HEK293 (cell line): ENCODE data around the gene CORO7.
A peak's percentile ranks its signal among the peaks of the same experiment; 100 is the strongest.

Source experiments
- CTCF ChIA-PET: fragments of 350-600 bp; formaldehyde crosslinking; extraction: SDS; loops from one replicate; lab custom pipeline; 2021; ENCODE audit warnings: antibody characterized with exemption; lab: Yijun Ruan, JAX
- POLR2A ChIA-PET: fragments of 300-600 bp; formaldehyde crosslinking; extraction: SDS; loops from one replicate; lab custom pipeline; 2020; ENCODE audit warnings: antibody characterized with exemption, inconsistent platforms; lab: Yijun Ruan, JAX
- H3K27ac ChIP-seq: fragments of 200-500 bp; sonication (Bioruptor generic); 2 replicates; pipeline ENCODE4 v1.5.1; 2014; ENCODE audit warnings: low read depth, low read length, control low read depth, inconsistent platforms; ENCODE audit errors: extremely low read depth
- H3K36me3 ChIP-seq, 2 experiments: fragments of 200-500 bp in 1 of 2; sonication (Bioruptor generic) in 1 of 2; 1 replicate in 1 of 2; 2 replicates in 1 of 2; pipeline ENCODE4 v1.5.1; 2014 to 2017; ENCODE audit warnings: inconsistent platforms in 2 of 2, low read length in 2 of 2; ENCODE audit not compliant: control insufficient read depth in 2 of 2, insufficient read depth in 1 of 2
- H3K4me1 ChIP-seq: fragments of 200-500 bp; sonication (Bioruptor generic); 2 replicates; pipeline ENCODE4 v1.5.1; 2014; ENCODE audit warnings: mild to moderate bottlenecking, low read length, inconsistent platforms; ENCODE audit not compliant: control insufficient read depth, insufficient read depth
- H3K4me3 ChIP-seq: 2 replicates; pipeline ENCODE4 v1.5.1; 2011; ENCODE audit warnings: low read depth, mild to moderate bottlenecking, control low read depth, low read length, moderate library complexity
- H3K9me3 ChIP-seq: fragments of 200-500 bp; sonication (Bioruptor generic); 2 replicates; pipeline ENCODE4 v1.5.1; 2014; ENCODE audit warnings: low read depth, low read length, inconsistent platforms; ENCODE audit not compliant: control insufficient read depth, insufficient read depth
- GLIS1 ChIP-seq: fragments of 450-650 bp; formaldehyde crosslinking; IDR thresholded peaks from 2 replicates; pipeline ENCODE4 v1.5.1; 2016; ENCODE audit warnings: missing biosample characterization, missing genetic modification characterization
- IKZF3 ChIP-seq: fragments of 450-650 bp; IDR thresholded peaks from 2 replicates; pipeline ENCODE4 v1.5.0; 2018; ENCODE audit warnings: missing biosample characterization, mild to moderate bottlenecking, missing genetic modification characterization, moderate library complexity
- KLF9 ChIP-seq: fragments of 450-650 bp; formaldehyde crosslinking; IDR thresholded peaks from 2 replicates; pipeline ENCODE4 v1.5.1; 2016; ENCODE audit warnings: missing biosample characterization, missing genetic modification characterization, low read depth
- TRIM28 ChIP-seq: IDR thresholded peaks from 2 replicates; pipeline ENCODE4 v1.6.1; 2011; ENCODE audit warnings: low read length, control low read depth, borderline replicate concordance
- ZEB2 ChIP-seq: fragments of 450-650 bp; formaldehyde crosslinking; IDR thresholded peaks from 2 replicates; pipeline ENCODE4 v1.5.1; 2016; ENCODE audit warnings: missing biosample characterization, missing genetic modification characterization
- ZNF394 ChIP-seq: fragments of 450-650 bp; formaldehyde crosslinking; IDR thresholded peaks from 2 replicates; pipeline ENCODE4 v1.5.1; 2016; ENCODE audit warnings: missing biosample characterization, missing genetic modification characterization, mild to moderate bottlenecking, moderate library complexity, borderline replicate concordance
- ZNF501 ChIP-seq: fragments of 450-650 bp; formaldehyde crosslinking; IDR thresholded peaks from 2 replicates; pipeline ENCODE4 v1.5.1; 2016; ENCODE audit warnings: missing biosample characterization, missing genetic modification characterization
- ZNF600 ChIP-seq: fragments of 450-650 bp; formaldehyde crosslinking; IDR thresholded peaks from 2 replicates; pipeline ENCODE4 v1.5.1; 2016; ENCODE audit warnings: missing biosample characterization, missing genetic modification characterization
- TF ChIP-seq, protein P1 (sequence below): fragments of 450-650 bp; formaldehyde crosslinking; IDR thresholded peaks from 2 replicates; pipeline ENCODE4 v1.5.1; 2017; ENCODE audit warnings: missing biosample characterization, missing genetic modification characterization

The CORO7 gene

DNA sequence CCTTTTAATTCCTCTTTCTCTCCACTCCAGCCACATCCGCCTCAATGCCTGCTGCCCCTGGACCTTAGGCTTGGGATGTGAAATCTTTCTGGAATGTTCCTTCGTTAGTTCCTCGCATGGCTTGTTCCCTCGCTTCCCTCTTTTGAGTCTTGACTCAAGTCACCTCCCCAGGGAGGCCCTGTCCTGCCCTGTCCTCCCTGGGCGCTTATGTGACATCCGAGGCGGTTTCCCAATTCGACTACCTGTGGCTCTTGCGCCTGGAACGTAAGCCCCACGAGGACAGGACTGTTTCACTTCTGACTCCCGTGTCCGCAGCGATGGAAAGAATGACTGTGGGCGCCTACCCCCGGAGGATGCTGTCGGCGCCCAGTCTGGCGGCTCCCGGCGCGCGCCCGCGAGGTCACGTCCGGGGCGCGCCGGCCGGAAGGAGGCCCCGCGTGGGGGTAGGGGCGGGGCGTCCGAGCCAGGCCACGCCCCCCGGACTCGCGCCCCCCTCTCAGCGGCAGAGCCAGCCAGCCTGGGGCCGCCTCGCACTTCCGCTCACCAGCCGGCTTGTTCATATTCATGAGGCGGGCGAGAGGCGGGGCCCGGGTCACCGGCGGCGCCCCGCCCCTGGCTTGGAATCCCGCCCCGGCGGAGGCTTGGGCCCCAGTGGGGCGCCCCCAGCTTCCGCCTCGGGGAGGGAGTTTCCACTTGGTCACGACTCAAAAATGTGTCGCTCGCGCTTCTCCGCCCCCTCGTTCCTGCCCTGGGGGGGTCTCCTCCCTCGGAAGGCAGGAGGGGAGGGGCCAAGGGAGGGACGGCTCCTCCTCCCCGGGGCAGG, 109.0 kb downstream of the CORO7 start (continued):
- TF ChIP-seq TRIM28: no peak
- no peak for TF ChIP-seq ZNF501 (tag by site-specific recombination)
- TF ChIP-seq ZNF394 (tag by site-specific recombination): 0 out of 2 replicates have a peak, but pooled peaks have one; percentile 29
- peak; percentile 80 for TF ChIP-seq ZEB2
- TF ChIP-seq, protein P1, sequence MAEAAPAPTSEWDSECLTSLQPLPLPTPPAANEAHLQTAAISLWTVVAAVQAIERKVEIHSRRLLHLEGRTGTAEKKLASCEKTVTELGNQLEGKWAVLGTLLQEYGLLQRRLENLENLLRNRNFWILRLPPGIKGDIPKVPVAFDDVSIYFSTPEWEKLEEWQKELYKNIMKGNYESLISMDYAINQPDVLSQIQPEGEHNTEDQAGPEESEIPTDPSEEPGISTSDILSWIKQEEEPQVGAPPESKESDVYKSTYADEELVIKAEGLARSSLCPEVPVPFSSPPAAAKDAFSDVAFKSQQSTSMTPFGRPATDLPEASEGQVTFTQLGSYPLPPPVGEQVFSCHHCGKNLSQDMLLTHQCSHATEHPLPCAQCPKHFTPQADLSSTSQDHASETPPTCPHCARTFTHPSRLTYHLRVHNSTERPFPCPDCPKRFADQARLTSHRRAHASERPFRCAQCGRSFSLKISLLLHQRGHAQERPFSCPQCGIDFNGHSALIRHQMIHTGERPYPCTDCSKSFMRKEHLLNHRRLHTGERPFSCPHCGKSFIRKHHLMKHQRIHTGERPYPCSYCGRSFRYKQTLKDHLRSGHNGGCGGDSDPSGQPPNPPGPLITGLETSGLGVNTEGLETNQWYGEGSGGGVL (tag by site-specific recombination): peak; percentile 55
- TF ChIP-seq KLF9 (tag by site-specific recombination): peak; percentile 64
- TF ChIP-seq GLIS1: peak; percentile 72

DNA sequence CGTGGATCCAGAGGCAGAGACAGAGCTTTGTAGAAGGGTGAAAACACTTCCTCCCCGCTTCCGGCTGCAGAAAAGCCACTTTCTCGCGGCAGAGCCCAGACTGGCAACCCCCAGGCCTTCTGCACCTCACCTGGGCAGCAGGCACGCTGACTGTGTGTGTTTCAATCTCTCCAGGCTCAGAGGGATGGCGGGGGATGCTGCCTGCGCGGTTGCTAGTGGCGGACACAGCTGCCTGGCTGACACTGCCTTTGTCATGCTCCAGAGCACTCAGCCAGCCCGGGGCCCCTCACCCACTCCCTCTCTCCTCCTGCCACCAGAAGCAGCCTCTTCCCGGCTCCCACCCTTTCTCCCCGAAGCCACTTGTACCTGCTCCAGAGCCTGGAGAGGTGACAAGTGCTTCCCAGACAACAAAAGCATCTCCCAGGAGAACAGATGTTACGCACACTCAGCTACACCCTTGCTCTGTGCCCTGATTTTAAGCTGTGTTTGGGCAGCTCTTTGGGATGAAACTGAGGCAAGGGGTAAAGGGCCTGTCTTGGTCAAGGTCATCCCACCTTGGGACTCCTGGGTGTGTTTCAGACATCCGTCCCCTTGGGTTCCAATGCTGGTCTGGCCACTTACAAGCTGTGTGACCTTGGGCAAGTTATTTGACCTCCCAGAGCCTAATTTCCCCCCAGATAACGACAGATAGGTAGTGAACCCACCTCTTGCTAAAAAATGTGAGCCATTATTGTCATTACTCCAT, 109.8 kb downstream of the CORO7 start:
- no peaks in the 10 kb centered on the region for H3K36me3 ChIP-seq
- TF ChIP-seq IKZF3 (no peak), ZNF600 (tag by site-specific recombination) (peak; percentile 38; the same call in 1 of the 2 replicates)
- H3K4me1 ChIP-seq: no peaks in the 10 kb centered on the region
- ChIA-PET CTCF (interaction anchor here (1.2 kb wide), 2 partner anchors 18 to 23 kb away, joined by 3 read pairs; no protein-coding TSS in a partner anchor), POLR2A (interaction anchor here (0.7 to 1.3 kb wide), 2 partner anchors 33 to 35 kb away, joined by 3 read pairs; no protein-coding TSS in a partner anchor)
- H3K4me3 ChIP-seq: no peak overlapping the region; the same call in 1 of the 2 replicates
- no peak overlapping the region for H3K27ac ChIP-seq
- no peaks in the 10 kb centered on the region for H3K9me3 ChIP-seq
